HG02763 (cell line): ENCODE data around the gene RCOR1.

Experiments
- ATAC-seq: cut with Tn5 transposase; IDR thresholded peaks from one replicate; pipeline ENCODE4 v1.9.1; 2021; ENCODE audit warnings: mild to moderate bottlenecking, moderate library complexity; ENCODE audit not compliant: unreplicated experiment

The RCOR1 gene

GRCh38 chr14:102708494-102708893 is 116.0 kb downstream of the RCOR1 start:
- no peak for ATAC-seq

DNA sequence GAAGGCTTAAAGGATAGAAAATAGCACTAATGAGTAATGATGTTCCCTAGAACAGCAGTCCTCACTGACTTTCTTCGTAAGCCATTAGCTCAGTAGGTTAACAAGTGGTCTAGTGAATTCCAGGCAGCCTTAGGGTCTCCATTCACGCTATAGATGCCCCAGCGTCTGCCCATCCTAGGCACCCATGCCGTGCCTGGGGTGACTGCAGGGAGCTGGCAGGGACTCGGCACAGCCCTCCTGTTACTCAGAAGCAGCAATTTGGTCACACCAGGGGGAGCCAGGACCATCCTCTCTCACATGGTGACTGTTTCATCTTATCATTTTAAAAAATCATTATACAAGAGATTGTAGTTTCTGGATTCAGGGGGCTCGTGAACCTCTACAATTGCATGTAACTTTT is 118.8 kb downstream of the RCOR1 start:
- ATAC-seq, result no peak

DNA sequence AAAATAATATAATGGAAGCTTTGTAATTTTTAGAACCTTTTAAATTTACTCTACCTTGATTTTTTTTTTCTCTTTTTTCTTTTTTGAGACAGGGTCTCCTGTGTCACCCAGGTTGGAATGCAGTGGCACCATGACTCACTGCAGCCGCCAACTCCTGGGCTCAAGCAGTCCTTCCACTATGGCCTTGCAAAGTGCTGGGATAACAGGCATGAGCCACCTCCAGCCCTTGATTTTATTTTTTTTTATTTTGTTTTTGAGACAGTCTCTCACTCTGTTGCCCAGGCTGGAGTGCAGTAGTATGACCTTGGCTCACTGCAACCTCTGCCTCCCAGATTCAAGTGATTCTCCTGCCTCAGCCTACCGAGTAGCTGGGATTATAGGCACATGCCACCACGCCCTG is 119.5 kb downstream of the RCOR1 start:
- ATAC-seq, result no peak

- no peak for ATAC-seq
These were observed 124.8 kb downstream of the RCOR1 start for GRCh38 chr14:102717276-102717675.

DNA sequence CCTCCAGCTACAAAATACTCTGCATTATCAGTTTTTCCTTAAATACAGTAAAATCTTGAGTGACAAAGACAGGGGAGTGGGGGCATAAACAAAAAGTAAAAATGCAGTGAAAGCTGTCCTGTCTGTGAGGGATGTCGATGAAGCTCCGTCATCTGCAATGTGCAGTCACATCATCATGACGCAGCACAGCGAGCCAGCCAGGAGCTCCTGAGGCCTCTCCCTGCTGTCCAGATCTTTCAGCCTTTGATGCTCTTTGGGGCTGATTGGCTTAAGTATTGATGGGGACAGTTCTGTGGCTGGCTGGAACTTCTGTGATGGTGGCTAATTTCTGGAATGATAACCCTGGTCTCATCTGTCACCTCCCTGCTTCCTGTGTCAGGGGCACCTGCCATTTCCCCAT is 130.2 kb downstream of the RCOR1 start:
- ATAC-seq, result no peak

- no peak for ATAC-seq
These were observed 131.2 kb downstream of the RCOR1 start for GRCh38 chr14:102723650-102724049.

GRCh38 chr14:102726191-102726949 is 133.9 kb downstream of the RCOR1 start:
- no peak for ATAC-seq

GRCh38 chr14:102727336-102728095 is 135.1 kb downstream of the RCOR1 start:
- no peak for ATAC-seq

GRCh38 chr14:102728501-102728900 is 136.1 kb downstream of the RCOR1 start:
- no peak for ATAC-seq

DNA sequence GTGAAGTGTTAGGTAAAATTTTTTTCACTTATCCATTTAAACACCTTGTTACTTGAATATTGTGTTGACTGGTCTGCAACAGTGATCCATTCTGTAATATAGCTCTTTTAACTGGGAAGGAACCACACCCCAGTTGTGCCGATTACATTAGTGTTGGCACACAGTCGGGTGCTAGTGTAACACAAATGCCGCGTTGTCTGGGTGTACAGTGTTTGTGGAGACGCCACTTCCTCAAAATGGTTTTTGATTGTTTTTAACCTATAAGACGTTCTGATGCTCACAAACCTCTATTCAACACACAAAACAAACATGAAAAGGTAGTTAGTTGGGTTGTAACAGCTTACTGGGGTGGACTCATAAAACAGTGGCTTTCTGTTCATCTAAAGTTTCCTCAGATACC is 136.8 kb downstream of the RCOR1 start:
- ATAC-seq, result no peak

GRCh38 chr14:102729825-102730224 is 137.4 kb downstream of the RCOR1 start:
- no peak for ATAC-seq

DNA sequence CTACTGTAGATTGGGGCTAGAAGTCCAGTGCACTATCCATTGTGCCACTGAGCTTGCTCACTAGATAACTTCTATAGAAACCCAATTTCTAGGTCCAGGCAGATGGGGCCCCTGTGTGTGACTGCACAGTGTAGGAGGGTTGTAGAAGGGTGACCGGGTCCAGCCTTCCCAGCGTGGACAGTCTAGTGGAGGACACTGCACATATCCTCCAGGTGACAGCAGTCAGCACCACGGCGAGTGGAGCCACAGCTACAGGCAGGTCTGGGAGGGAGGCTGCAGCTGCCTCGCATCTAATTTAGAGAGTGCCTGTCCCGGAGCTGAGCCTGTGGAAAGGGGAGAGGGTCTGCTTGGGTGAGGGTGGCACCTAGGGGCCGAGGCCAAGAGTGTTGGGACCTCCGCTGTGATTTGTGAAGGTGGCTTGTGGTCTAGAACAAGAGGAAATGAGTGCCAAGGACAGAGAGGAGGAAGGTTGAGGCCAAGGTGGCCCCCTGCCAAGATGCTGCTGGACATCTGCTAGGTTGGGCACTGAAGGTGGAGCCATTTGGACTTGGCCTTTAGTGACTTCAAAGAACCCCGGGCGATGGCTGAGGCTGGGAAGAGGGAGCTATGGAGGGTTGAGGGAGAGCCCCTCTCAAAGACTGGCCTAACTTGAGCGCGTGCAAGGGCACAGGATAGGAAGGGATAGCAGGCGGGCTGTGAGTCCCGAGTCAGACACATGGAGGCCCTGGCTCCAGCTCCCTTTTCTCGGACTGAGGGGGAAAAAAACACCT is 138.8 kb downstream of the RCOR1 start:
- no peak for ATAC-seq

- ATAC-seq, result no peak
These were observed 139.7 kb downstream of the RCOR1 start for GRCh38 chr14:102731871-102732800.

GRCh38 chr14:102732924-102733323 is 140.5 kb downstream of the RCOR1 start:
- ATAC-seq, result no peak

GRCh38 chr14:102733326-102733725 is 140.9 kb downstream of the RCOR1 start:
- ATAC-seq, result no peak

GRCh38 chr14:102734436-102734835 is 142.0 kb downstream of the RCOR1 start:
- ATAC-seq, result no peak

DNA sequence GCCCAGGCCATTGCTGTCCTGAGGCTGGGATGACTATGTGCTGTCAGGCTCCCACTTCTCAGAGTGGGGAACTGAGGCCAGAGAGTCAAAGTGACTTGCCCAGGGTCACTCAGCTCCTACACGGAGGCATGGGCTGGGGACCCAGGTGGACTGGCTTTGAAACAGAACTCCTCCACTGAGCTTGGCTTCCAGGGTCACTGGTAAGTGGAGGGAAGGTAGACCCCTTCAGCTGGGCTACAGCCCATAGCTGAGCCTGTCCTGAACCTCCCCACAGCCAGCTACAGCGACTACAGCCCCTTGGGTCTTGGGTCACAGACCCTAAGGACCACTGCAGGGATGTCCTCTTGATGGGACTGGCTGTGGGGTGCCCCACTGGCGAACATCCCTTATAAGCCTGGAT is 144.5 kb downstream of the RCOR1 start:
- no peak for ATAC-seq

DNA sequence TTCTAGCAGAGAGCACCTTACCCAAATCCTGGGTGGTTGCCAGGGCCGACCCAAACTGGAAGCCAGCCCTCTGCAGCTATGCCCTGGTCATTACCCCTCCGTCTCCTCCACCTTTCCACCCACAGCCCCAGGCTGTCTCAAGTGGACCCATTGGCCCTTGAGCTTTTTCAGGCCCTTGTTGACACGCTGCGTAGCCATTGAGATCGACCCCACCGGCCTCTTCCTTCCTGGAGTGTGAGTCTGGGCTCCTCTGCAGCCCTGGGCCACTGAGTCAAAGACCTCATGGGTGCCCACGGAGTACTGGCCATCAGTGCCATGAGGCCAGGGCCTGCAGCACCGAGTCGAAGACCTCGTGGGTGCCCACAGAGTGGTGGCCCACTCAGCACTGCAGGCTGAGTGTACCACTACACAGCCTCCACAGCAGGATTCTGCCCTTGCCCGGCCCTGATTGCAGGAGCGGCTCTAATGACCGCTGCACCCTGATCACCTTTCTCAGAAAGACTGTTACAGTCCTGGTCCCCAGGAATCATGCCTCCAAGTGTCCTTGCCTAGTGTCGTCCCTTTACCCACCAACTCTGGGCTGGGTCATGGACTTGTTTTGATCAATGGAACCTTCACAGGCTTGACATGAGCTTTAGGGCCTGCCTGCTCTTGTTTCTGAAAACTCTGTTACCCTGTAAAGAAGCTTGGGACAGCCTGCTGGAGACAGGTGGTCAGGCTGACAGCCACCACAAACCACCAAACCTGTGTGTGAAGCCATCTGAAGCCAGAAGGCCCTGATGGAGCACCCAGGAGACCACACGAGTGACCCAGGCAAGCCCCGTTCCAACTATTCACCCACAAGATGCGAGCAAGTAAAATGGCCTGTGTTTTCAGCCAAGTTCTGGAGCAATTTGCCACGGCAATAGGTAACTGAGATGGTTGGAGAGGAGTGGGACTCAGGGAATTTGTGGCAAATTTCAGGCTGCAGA is 145.2 kb downstream of the RCOR1 start:
- ATAC-seq, result no peak
